Endothelial cell of umbilical vein (primary cell): ENCODE data around the gene KCNIP3. TPM values are rescaled to one million over a fixed set of nuclear protein-coding genes. Genes with fewer than 3 reads are reported as not detected.

ENCODE experiments used
- BruUV-seq: library from RNA; stranded (reverse); fragments of 400-500 nt; replicated peaks from 2 replicates; lab custom pipeline; 2021; lab: Mats Ljungman, UMichigan
- CTCF ChIA-PET: fragments of 300-600, 350-600 bp; sonication (Branson Sonifier 250); formaldehyde crosslinking; loops from one replicate; lab custom pipeline; 2021; ENCODE audit warnings: antibody characterized with exemption, inconsistent platforms; lab: Charles Lee
- POLR2A ChIA-PET: fragments of 300-600, 350-600 bp; sonication (Branson Sonifier 250); formaldehyde crosslinking; loops from one replicate; lab custom pipeline; 2021; ENCODE audit warnings: antibody characterized with exemption, inconsistent platforms; lab: Charles Lee
- DNase-seq: peaks from one replicate; pipeline ENCODE4 v3.0.0-alpha.2; 2011; ENCODE audit warnings: low read depth, low spot score
- FAIRE-seq: peaks from 2 replicates; lab custom pipeline; 2011; peaks lifted over from hg19 to GRCh38; lab: Jason Lieb, UNC
- H2AFZ ChIP-seq: 2 replicates; pipeline ENCODE4 v1.6.0; 2012; ENCODE audit warnings: low read depth, low read length, control low read depth, inconsistent platforms
- H3K27ac ChIP-seq: 2 replicates; pipeline ENCODE4 v1.5.1; 2011; ENCODE audit warnings: low read depth, mild to moderate bottlenecking, control low read depth, low read length, moderate library complexity; ENCODE audit not compliant: insufficient read depth
- H3K27me3 ChIP-seq, 2 experiments: 2 replicates each; pipeline versions ENCODE4 v1.6.0 to v1.6.1; 2011; ENCODE audit warnings: low read length in 2 of 2, mixed read lengths in 1 of 2; ENCODE audit not compliant: control insufficient read depth in 2 of 2, insufficient read depth in 2 of 2
- H3K36me3 ChIP-seq, 2 experiments: 2 replicates in 1 of 2; 3 replicates in 1 of 2; pipeline ENCODE4 v1.5.1; 2011; ENCODE audit warnings: low read length in 2 of 2, mild to moderate bottlenecking in 1 of 2, moderate library complexity in 1 of 2; ENCODE audit not compliant: control insufficient read depth in 2 of 2, insufficient read depth in 2 of 2; ENCODE audit errors: extremely low read depth in 1 of 2
- H3K4me1 ChIP-seq: 3 replicates; pipeline ENCODE4 v1.5.1; 2011; ENCODE audit warnings: mild to moderate bottlenecking, low read length; ENCODE audit not compliant: control insufficient read depth, insufficient read depth; ENCODE audit errors: extremely low read depth
- H3K4me2 ChIP-seq: 2 replicates; pipeline ENCODE4 v1.6.1; 2011; ENCODE audit warnings: low read length, control low read depth, mixed read lengths; ENCODE audit not compliant: insufficient read depth
- H3K4me3 ChIP-seq, 3 experiments: fragments of 200-600 bp in 1 of 3; sonication (generic), shearing (Covaris generic) in 1 of 3; replicated peaks in 1 of 3; 2 replicates each; pipeline ENCODE4 v1.5.1; 2011 to 2016; ENCODE audit warnings: control low read depth in 3 of 3, low read length in 3 of 3, mild to moderate bottlenecking in 2 of 3, inconsistent platforms in 1 of 3, low read depth in 1 of 3, moderate library complexity in 1 of 3; ENCODE audit not compliant: insufficient read depth in 1 of 3
- H3K79me2 ChIP-seq: 2 replicates; pipeline ENCODE4 v1.6.0; 2012; ENCODE audit warnings: low read length, inconsistent platforms; ENCODE audit not compliant: control insufficient read depth, insufficient read depth
- H3K9ac ChIP-seq: replicated peaks from 2 replicates; pipeline ENCODE3; 2011; ENCODE audit warnings: low read length, control low read depth; ENCODE audit not compliant: insufficient read depth; ENCODE audit errors: extremely low read depth
- H3K9me1 ChIP-seq: replicated peaks from 3 replicates; pipeline ENCODE4 v1.6.0; 2011; ENCODE audit warnings: mild to moderate bottlenecking, low read length; ENCODE audit not compliant: control insufficient read depth, insufficient read depth; ENCODE audit errors: extremely low read depth
- H3K9me3 ChIP-seq: replicated peaks from 2 replicates; pipeline ENCODE4 v1.5.1; 2012; ENCODE audit warnings: low read length, inconsistent platforms; ENCODE audit not compliant: control insufficient read depth, insufficient read depth
- H4K20me1 ChIP-seq: replicated peaks from 2 replicates; pipeline ENCODE3; 2011; ENCODE audit warnings: mild to moderate bottlenecking, low read length; ENCODE audit not compliant: control insufficient read depth, insufficient read depth; ENCODE audit errors: extremely low read depth
- EZH2 ChIP-seq: IDR thresholded peaks from 2 replicates; pipeline ENCODE4 v1.6.1; 2012; ENCODE audit warnings: borderline replicate concordance, low read depth, mild to moderate bottlenecking, moderate library complexity, low read length, inconsistent platforms; ENCODE audit not compliant: severe bottlenecking
- GATA2 ChIP-seq: IDR thresholded peaks from 2 replicates; pipeline ENCODE4 v1.7.0; 2011; ENCODE audit warnings: low read depth, mild to moderate bottlenecking, moderate library complexity, mixed read lengths, low read length; ENCODE audit not compliant: insufficient read length, insufficient read depth
- MAX ChIP-seq: IDR thresholded peaks from 2 replicates; pipeline ENCODE4 v1.6.1; 2011; ENCODE audit not compliant: insufficient read depth, insufficient read length
- dilution Hi-C: fragments of 300-500 bp; cut with MboI; formaldehyde crosslinking; loops from one replicate; pipeline ENCODE4 v1.15.0; 2019; ENCODE audit warnings: low sequenced_read_pairs; ENCODE audit not compliant: extremely low pct_ligation_motif_present
- intact Hi-C: fragments of 100-400 bp; cut with micrococcal nuclease; formaldehyde crosslinking; loops from one replicate; pipeline ENCODE4 v1.10.0; 2022
- polyA plus RNA-seq, 4 experiments: library from polyadenylated mRNA; depleted of rRNA in 3 of 4; stranded (reverse) in 3 of 4; unstranded in 1 of 4; fragments of >200 nt; gene quantifications; 2 replicates each; pipeline versions ENCODE4 v1.2.1 to v1.2.3, GENCODE V29; 2011 to 2012; ENCODE audit warnings: missing spikeins in 1 of 4
- total RNA-seq: library from RNA; stranded (reverse); gene quantifications from 2 replicates; pipeline ENCODE4 v1.2.3, GENCODE V29; 2021
- TF ChIP-seq, protein P1 (sequence below), 2 donors: IDR thresholded peaks; 1 replicate in 1 of 2; 2 replicates in 1 of 2; pipeline ENCODE4 v1.5.1; 2011; ENCODE audit warnings: low read length in 2 of 2, mild to moderate bottlenecking in 2 of 2, moderate library complexity in 2 of 2, control low read depth in 1 of 2, inconsistent platforms in 1 of 2, low read depth in 1 of 2; ENCODE audit not compliant: insufficient read depth in 1 of 2; ENCODE audit errors: extremely low read depth in 1 of 2

Gene KCNIP3
- total and polyA plus RNA-seq, 2 donors (not counting 3 experiments of a cell fraction or from before 2014, with no cell fraction given) = 0.12 to 0.62 TPM

DNA sequence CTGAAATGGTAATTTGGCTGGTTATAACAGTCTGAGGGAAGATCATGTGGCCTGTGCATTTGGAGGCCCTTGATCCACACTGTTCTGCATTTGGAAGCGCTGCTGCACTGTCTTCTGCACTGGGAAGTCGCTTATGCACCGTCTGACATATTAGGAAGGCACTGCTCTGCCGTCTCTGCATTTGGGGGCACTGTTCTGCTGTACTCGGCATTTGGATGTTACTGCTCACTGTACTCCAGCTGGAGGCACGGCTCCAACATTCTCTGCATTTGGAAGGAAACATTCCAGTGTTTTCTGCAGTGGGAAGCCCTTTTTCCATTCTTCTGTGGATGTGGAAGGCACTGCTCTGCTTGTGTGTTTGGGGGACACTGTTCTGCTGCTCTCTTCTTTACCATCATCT, 32.5 kb upstream of the KCNIP3 start:
- H3K4me1 ChIP-seq = no peaks in the 10 kb centered on the region
- intact Hi-C loops = no loop called here
- ChIA-PET POLR2A (no interaction called here), CTCF (no interaction called here)
- H3K27ac ChIP-seq = no peak overlapping the region
- no peak overlapping the region for H3K9ac ChIP-seq
- H3K9me1 ChIP-seq = no peaks in the 10 kb centered on the region
- H2AFZ ChIP-seq = no peak overlapping the region
- no peaks in the 10 kb centered on the region for H3K36me3 ChIP-seq
- H3K4me2 ChIP-seq = no peak overlapping the region
- FAIRE-seq (no peak), DNase-seq (no peak)
- no peaks in the 10 kb centered on the region for H3K9me3 ChIP-seq
- H3K79me2 ChIP-seq = no peaks in the 10 kb centered on the region
- no peak overlapping the region for H3K4me3 ChIP-seq
- no peaks in the 10 kb centered on the region for H3K27me3 ChIP-seq
- dilution Hi-C loops = no loop called here
- BruUV-seq = no TSS peak
- H4K20me1 ChIP-seq = no peaks in the 10 kb centered on the region
- TF ChIP-seq GATA2 (no peak), MAX (no peak)
- TF ChIP-seq, protein P1, sequence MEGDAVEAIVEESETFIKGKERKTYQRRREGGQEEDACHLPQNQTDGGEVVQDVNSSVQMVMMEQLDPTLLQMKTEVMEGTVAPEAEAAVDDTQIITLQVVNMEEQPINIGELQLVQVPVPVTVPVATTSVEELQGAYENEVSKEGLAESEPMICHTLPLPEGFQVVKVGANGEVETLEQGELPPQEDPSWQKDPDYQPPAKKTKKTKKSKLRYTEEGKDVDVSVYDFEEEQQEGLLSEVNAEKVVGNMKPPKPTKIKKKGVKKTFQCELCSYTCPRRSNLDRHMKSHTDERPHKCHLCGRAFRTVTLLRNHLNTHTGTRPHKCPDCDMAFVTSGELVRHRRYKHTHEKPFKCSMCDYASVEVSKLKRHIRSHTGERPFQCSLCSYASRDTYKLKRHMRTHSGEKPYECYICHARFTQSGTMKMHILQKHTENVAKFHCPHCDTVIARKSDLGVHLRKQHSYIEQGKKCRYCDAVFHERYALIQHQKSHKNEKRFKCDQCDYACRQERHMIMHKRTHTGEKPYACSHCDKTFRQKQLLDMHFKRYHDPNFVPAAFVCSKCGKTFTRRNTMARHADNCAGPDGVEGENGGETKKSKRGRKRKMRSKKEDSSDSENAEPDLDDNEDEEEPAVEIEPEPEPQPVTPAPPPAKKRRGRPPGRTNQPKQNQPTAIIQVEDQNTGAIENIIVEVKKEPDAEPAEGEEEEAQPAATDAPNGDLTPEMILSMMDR (IDR thresholded peaks at IDR 0.05; ENCODE audit: extremely low read depth in 1 of 2, insufficient read depth in 1 of 2, low read depth in 1 of 2, low read length in 2 of 2) = no peak

GRCh38 chr2:95265182-95265581, 32.0 kb upstream of the KCNIP3 start:
- no TSS peak for BruUV-seq
- Histone ChIP-seq H3K9ac (no peak overlapping the region), H4K20me1 (no peaks in the 10 kb centered on the region), H3K4me3 (no peak overlapping the region), H3K4me2 (no peak overlapping the region), H2AFZ (no peak overlapping the region), H3K9me1 (no peaks in the 10 kb centered on the region), H3K4me1 (no peaks in the 10 kb centered on the region), H3K36me3 (no peaks in the 10 kb centered on the region), H3K27ac (no peak overlapping the region), H3K9me3 (no peaks in the 10 kb centered on the region), H3K79me2 (no peaks in the 10 kb centered on the region), H3K27me3 (no peaks in the 10 kb centered on the region)
- DNase-seq = no peak
- POLR2A ChIA-PET = no interaction called here
- TF ChIP-seq EZH2 = no peak
- CTCF ChIA-PET = no interaction called here
- intact Hi-C loops = no loop called here
- dilution Hi-C loops = no loop called here
- FAIRE-seq = no peak
